Dermis lymphatic vessel endothelial cell (primary cell): Measurements from ENCODE around the gene DNAJB12. TPM values are rescaled to one million over a fixed set of nuclear protein-coding genes. Genes with fewer than 3 reads are reported as not detected.

Experiments
- total RNA-seq: library from RNA; depleted of rRNA; stranded (reverse); fragments of >200 nt; gene quantifications from 2 replicates; pipeline ENCODE4 v1.2.1, GENCODE V29; 2014

DNAJB12 gene
- total RNA-seq = 21.2 and 24.7 TPM in 2 replicates

DNA sequence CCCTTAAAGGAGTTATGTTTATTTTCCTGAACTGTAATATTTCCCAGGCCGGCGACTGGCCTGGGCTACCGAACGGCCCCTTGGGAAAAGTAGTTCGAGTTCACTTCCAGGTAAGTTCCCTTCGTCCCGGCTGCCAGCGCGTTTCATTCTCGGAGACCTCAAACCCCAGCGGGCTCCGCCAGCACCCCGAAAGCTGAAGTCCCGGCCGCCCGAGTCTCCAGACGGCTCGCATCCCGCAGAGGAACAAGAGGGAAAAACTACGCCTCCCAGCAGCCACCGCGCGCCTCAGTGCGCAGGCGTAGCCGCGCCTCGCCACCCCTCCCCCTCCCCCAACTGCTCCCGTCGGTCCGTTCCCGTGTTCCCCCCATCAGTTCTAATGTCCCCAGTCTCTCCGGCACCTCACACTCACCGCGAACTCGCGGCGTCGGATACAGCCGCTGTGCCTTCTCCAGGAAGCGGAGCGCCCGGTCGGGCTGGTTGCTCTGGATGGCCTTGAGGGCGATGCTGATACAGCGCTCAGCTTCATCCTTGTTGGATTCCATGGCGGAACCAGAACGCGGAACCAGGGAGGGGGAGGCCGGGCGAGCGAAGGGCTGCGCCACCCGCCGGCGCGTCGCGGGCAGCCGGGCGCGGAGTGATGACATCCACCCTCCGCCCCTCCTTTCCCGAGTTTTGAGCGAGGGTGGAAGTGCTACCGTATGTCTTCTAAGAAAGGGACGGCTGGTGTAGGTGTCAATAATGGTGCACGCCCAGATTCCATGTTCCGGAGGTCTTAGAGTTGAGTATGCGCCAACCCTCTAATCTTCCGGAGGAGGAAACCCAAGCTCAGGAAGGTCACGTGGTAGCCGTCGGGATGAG lies at the start of gene DNAJB12:
TSS of gene DNAJB12 (minus strand) at position 564 of the 858 bp plus-strand sequence. CDS start at position 542, 22 bp downstream.

Other genes with a start within 250 kb of the DNAJB12 start
- 82.5 and 87.2 TPM in 2 replicates for gene ANAPC16, start 138.9 kb downstream of the DNAJB12 start, total RNA-seq
- gene ASCC1, start 138.6 kb downstream of the DNAJB12 start, total RNA-seq = 21.3 and 29.7 TPM in 2 replicates
- gene DDIT4, start 81.0 kb downstream of the DNAJB12 start, total RNA-seq = 133 and 184 TPM in 2 replicates